NCI-H446 (cell line): ENCODE data around the gene HSD17B7.
A peak's percentile ranks its signal among the peaks of the same experiment; 100 is the strongest.
"Not testable (repeated sequence)": the region's sequence is repeated elsewhere in the genome, so short reads cannot be mapped to it uniquely, and the experiment has no call there.

Source experiments
- DNase-seq, 2 experiments: peaks; one replicate each; lab custom pipeline; 2025; lab: John Stamatoyannopoulos, UW

HSD17B7 gene, protein sequence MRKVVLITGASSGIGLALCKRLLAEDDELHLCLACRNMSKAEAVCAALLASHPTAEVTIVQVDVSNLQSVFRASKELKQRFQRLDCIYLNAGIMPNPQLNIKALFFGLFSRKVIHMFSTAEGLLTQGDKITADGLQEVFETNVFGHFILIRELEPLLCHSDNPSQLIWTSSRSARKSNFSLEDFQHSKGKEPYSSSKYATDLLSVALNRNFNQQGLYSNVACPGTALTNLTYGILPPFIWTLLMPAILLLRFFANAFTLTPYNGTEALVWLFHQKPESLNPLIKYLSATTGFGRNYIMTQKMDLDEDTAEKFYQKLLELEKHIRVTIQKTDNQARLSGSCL

GRCh38 chr1:162790303-162790984, at the start of gene HSD17B7:
Gene HSD17B7 (plus strand): TSS chr1:162790702. CDS start chr1:162790801, 99 bp downstream.
- peak; percentile 82 to 88 for DNase-seq

DNA sequence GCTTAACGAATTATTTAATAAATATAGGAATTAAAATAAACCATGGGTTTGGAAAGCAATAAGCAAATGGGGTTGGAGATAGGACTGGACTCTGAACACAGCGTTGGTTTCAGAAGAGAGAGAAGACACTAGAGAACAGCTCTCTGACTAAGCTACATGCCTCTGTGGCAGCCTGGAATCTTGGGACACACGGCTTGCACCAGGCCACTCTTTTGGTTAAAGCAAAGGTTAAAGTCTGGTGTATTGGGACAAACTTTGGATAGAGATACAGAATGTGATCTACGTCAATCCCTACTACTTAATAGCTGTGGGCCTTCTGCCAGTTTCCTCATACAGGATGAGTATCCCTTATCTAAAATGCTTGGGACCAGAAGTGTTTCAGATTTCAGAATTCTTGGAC, 49.7 kb upstream of the HSD17B7 start:
- DNase-seq: no peak

DNA sequence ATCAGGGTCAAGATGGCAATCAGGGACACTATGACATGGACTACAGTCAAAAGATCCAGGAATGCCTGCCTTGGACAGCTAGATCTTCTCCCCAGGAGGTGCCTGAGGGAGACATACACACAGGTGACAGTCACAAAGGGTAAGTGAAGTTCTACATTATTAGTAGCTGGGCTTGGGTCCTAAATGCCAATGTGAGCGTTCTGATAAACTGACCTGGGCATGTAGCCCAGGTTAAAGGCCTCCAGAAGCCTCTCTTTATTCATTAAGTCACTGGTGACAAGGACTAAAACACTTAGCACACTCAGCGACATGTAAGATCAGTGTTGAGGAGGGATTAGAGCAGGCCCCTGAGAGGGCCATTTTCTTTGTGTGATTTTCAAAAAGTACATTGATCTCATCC, 48.9 kb upstream of the HSD17B7 start:
- no peak for DNase-seq

DNA sequence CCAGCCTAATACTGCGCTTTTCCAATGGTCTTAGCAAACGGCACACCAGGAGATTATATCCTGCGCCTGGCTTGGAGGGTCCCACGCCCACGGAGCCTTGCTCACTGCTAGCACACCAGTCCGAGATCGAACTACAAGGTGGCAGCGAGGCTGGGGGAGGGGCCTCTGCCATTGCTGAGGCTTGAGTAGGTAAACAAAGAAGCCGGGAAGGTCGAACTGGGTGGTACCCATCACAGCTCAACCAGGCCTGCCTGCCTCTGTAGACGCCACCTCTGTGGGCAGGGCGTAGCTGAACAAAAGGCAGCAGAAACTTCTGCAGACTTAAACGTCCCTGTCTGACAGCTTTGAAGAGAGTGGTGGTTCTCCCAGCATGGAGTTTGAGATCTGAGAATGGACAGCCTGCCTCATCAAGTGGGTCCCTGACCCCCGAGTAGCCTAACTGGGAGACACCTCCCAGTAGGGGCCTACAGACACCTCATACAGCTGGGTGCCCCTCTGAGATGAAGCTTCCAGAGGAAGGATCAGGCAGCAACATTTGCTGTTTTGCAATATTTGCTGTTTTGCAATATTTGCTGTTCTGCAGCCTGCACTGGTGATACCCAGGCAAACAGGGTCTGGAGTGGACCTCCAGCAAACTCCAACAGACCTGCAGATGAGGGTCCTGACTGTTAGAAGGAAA, 44.1 kb upstream of the HSD17B7 start:
- not testable (repeated sequence) for DNase-seq

GRCh38 chr1:162753001-162753658, 37.4 kb upstream of the HSD17B7 start:
- DNase-seq: no peak

GRCh38 chr1:162753998-162754585, 36.4 kb upstream of the HSD17B7 start:
- no peak for DNase-seq

- peak; percentile 26 to 96 for DNase-seq
Observed at GRCh38 chr1:162755306-162755705, 35.2 kb upstream of the HSD17B7 start.

GRCh38 chr1:162756523-162756922, 34.0 kb upstream of the HSD17B7 start:
- DNase-seq: no peak

GRCh38 chr1:162757476-162757875, 33.0 kb upstream of the HSD17B7 start:
- no peak for DNase-seq

DNA sequence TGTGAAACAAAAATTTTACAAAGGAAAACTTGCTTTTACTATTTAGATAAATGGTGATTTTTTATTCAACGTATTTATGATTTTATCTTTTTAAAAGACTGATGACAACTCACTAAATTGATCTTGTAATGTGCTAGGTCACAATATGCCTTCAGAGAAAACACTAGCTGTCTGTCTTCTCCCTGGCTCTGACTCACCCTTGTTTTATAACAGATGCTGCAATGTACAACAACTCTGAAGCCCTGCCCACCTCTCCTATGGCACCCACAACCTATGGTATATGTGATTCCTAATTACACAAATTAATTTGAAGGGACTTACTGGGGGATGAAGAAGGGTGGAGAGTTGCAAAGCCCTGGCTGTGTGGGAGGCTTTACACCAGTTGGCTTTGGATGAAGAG, 24.7 kb upstream of the HSD17B7 start:
- DNase-seq: no peak

- DNase-seq: no peak
Observed at GRCh38 chr1:162772571-162773154, 17.8 kb upstream of the HSD17B7 start.

- DNase-seq: no peak
Observed at GRCh38 chr1:162774007-162774406, 16.5 kb upstream of the HSD17B7 start.

GRCh38 chr1:162779043-162779442, 11.5 kb upstream of the HSD17B7 start:
- DNase-seq: no peak

DNA sequence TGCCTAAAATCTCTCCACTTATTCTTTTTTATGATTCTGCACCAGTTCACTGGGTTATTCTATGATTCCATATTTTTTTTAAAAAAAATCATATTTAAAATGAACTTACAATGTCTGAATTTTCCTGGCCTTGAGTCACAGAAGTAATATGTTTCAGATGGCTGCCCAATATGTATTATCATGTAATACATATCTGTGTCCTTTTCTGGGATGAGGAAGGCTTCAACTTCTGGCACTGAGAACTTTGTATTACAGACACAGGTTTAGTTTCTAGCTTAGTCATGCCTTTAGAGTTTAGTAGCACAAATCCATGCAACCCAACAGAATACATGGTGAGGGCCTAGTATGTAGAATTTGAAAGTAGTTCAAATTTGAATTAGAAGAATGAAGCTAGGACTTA, 7.8 kb upstream of the HSD17B7 start:
- no peak for DNase-seq

GRCh38 chr1:162784926-162785325, 5.6 kb upstream of the HSD17B7 start:
- DNase-seq: not testable (repeated sequence)

- DNase-seq: peak in 1 of 2 experiments; percentile 55
Observed at GRCh38 chr1:162788783-162789182, 1.7 kb upstream of the HSD17B7 start.

DNA sequence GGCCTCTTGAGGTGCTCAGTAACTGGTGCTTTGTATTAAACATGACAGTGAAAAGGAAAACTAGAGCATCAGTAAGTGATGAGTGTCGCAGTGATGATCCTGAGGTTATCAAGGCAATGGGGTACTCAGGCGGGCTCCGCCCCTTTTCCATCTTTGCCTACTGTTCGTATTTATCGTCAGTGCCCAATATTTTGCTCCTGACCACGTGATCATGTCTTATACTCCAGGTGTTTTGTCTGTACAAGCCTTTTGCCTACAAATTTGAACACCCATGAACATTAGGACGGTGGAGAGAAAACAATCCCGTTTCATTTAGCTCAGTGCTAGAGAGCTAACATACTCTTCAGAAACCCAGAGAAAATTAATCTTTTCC, 469 bp downstream of the HSD17B7 start:
- peak; percentile 8 to 51 for DNase-seq

DNA sequence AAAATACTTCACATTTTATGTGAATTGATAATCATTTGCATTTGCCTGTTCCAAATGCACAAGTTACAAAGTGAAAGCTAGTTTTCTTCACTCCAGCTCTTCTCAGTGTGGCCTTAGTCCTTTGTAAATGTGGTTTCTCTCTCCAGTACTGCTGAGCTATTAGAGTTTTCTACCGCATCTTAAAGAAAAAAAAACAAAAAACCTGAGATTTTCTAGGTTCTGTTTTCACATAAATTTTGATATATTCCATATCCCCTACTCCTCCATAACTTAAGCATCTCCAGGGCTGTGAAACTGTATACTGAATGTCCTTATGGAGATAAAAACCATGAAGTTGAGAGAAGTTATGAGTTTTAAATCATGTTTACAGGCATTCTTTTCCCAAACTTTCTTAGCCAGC, 3.8 kb downstream of the HSD17B7 start:
- not testable (repeated sequence) for DNase-seq

DNA sequence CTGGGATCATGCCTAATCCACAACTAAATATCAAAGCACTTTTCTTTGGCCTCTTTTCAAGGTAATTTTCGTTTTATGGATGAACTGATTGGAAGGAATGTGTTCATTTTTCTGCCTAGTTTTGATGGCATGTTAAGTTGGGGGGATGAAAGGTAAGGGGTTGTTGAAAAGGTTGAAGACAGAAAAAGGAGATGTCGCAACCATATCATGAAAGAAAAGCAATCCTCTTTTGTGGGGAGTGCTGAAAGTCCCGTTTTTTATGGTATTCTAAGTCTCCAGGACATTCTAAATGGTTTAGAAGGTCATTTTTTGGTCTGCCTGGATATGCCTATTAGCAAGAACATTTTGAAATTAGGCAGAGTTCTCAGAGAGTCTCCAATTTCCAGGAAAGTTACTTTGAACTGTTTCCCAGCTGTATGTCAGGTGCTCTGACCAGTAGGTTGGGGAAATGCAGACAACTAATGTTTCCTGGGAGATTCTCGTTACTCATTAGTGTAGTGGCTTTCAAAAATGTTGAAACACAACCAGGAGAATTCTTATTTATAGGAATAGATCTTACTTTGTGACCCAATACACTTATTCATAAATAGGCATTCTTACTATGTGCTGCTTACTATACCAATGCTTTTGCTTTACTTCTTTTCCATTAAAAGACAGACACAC, 6.2 kb downstream of the HSD17B7 start:
- DNase-seq: not testable (repeated sequence)

- peak; percentile 76 to 78 for DNase-seq
Observed at GRCh38 chr1:162799995-162800830, 9.7 kb downstream of the HSD17B7 start.
